ENCODE results near the gene ASPSCR1. TPM values are rescaled to one million over a fixed set of nuclear protein-coding genes. Genes with fewer than 3 reads are reported as not detected.

The ASPSCR1 gene
- total and polyA plus RNA-seq, 8 donors: 11.7 to 143 (median 55.6) TPM

GRCh38 chr17:82019690-82020571, 42.5 kb downstream of the ASPSCR1 start:
- Histone ChIP-seq H3K4me3 (no peak overlapping the region), H3K36me3 (peaks cover 0 to 17% (median 15%) of the 10 kb centered on the region in 4 donors), H3K27me3 (no peaks in the 10 kb centered on the region), H3K9me3 (no peaks in the 10 kb centered on the region), H3K4me1 (peaks cover 40 to 68% (median 62%) of the 10 kb centered on the region in 4 donors), H3K27ac (no peak overlapping the region)
- TF ChIP-seq CTCF (IDR thresholded peaks at IDR 0.05) (peak in 4 of 7 experiments; percentile 7 to 67 (median 56)), EP300 (IDR thresholded peaks at IDR 0.05) (no peak)
- DNase-seq: peak; percentile 63 to 73
- WGBS, 5 donors: 55 to 80% (median 59%) methylated on average over 19 to 34 of the region's 34 CpGs
- intact Hi-C loops (cut with DNase I; ENCODE audit: low total_unique reads): loop anchor here (5.0 kb wide), 1 partner anchor 58 kb away; the partner anchor contains the start of gene NOTUM

GRCh38 chr17:82020572-82021106, 43.2 kb downstream of the ASPSCR1 start:
- Histone ChIP-seq H3K4me3 (peak overlapping the region in 1 of 4 donors; percentile 98), H3K9me3 (no peaks in the 10 kb centered on the region), H3K36me3 (peaks cover 0 to 17% (median 15%) of the 10 kb centered on the region in 4 donors), H3K4me1 (peaks cover 40 to 70% (median 64%) of the 10 kb centered on the region in 4 donors), H3K27me3 (no peaks in the 10 kb centered on the region), H3K27ac (no peak overlapping the region)
- intact Hi-C loops (cut with DNase I; ENCODE audit: low total_unique reads): no loop called here
- WGBS, 5 donors: 60 to 73% (median 66%) methylated on average over 12 to 14 of the region's 14 CpGs
- TF ChIP-seq CTCF (IDR thresholded peaks at IDR 0.05) (no peak), POLR2A (IDR thresholded peaks at IDR 0.05) (no peak)
- no peak for DNase-seq

DNA sequence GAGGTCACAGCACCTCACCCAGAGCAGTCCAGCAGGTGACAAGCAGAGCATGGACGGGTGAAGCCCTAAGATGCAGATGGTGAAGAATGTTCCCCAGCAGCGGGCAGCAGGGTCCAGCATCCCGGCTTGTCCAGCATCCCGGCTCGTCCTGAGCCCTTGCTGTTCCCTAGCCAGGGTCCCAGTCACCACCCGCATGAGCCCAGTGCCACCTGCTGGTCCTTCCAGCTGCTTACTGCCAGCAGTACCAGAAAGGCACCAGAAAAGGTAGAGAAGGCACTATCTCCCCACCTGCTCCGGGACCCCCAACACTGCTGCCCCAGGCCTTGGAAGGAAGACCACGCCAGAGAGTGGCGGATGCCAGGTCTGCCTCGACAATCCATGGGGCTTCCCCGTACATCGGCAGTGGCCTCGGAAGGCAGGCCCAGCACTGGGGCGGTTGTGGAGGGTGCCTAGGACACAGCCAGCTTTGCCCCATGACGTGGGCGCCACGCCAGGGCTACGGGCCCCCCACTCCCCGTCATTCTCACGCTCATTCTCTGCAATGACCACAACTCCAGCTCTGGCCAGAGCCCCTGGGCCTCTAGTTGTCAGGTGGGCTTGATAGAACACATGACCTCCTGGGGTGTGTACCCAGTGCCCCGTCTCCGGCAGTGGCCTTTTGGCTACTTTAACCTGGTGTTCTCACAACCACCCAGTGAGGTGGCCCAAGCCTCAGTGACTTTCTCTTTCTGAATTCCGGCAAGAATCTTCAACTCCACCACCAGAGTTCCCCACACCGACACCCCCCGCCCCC, 43.9 kb downstream of the ASPSCR1 start:
- 15 to 29% (median 18%) methylated on average over 18 to 25 of the region's 25 CpGs for WGBS, 5 donors
- Histone ChIP-seq H3K36me3 (peaks cover 0 to 21% (median 15%) of the 10 kb centered on the region in 4 donors), H3K9me3 (no peaks in the 10 kb centered on the region), H3K4me3 (peak overlapping the region; percentile 79 to 98 (median 88)), H3K27me3 (no peaks in the 10 kb centered on the region), H3K27ac (peak overlapping the region; percentile 81 to 90 (median 88)), H3K4me1 (peaks cover 40 to 70% (median 64%) of the 10 kb centered on the region in 4 donors)
- intact Hi-C loops (cut with DNase I; ENCODE audit: low total_unique reads): no loop called here
- peak; percentile 81 to 89 for DNase-seq
- no peak for TF ChIP-seq POLR2A (IDR thresholded peaks at IDR 0.05)
- peak in 1 of 3 donors; percentile 49 for TF ChIP-seq POLR2AphosphoS5 (IDR thresholded peaks at IDR 0.05)
- no peak for TF ChIP-seq EP300 (IDR thresholded peaks at IDR 0.05)
- TF ChIP-seq CTCF (IDR thresholded peaks at IDR 0.05): peak in 5 of 7 experiments; percentile 50 to 90 (median 62)

GRCh38 chr17:82021900-82022309, 44.5 kb downstream of the ASPSCR1 start:
- Histone ChIP-seq H3K27me3 (no peaks in the 10 kb centered on the region), H3K36me3 (peaks cover 0 to 24% (median 17%) of the 10 kb centered on the region in 4 donors), H3K4me1 (peaks cover 40 to 68% (median 63%) of the 10 kb centered on the region in 4 donors), H3K4me3 (peak overlapping the region; percentile 79 to 98 (median 88)), H3K27ac (peak overlapping the region; percentile 81 to 90 (median 88)), H3K9me3 (no peaks in the 10 kb centered on the region)
- no peak for DNase-seq
- 3 to 10% (median 6%) methylated on average over 4 to 10 of the region's 10 CpGs for WGBS, 5 donors
- intact Hi-C loops (cut with DNase I; ENCODE audit: low total_unique reads): no loop called here
- TF ChIP-seq POLR2AphosphoS5 (IDR thresholded peaks at IDR 0.05) (no peak), EP300 (IDR thresholded peaks at IDR 0.05) (no peak), CTCF (IDR thresholded peaks at IDR 0.05) (no peak), POLR2A (IDR thresholded peaks at IDR 0.05) (no peak)

Measured in stomach (tissue), 9 donors.